GM20000 (cell line): Measurements from ENCODE around the gene ROBO1.

Experiments
- DNase-seq: peaks from one replicate; pipeline ENCODE4 v3.0.0; 2012; ENCODE audit warnings: low spot score
- TF ChIP-seq, protein P1 (sequence below): IDR thresholded peaks from 2 replicates; pipeline ENCODE4 v1.5.1; 2012; ENCODE audit warnings: mild to moderate bottlenecking, control low read depth; ENCODE audit errors: extremely low read depth, missing control alignments

The ROBO1 gene

DNA sequence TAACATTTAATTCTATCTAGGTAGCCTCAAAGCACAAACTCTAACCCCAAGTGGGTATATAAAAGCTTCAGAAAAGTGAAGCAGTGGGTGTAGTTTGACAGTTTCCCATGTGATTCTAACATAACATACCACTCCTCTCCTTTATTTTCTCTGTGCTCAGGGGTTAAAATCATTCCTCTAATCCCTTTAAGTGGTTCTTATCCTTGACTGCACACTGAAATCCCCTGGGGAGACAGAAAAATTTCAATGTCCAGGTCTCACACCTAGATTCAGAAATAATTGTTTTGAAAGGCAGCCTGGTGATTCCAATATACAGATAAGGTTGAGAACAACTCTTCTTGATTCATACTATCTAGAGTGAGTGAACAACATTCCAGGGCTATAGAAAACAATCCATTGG lies 986.4 kb downstream of the ROBO1 start:
- TF ChIP-seq, protein P1, sequence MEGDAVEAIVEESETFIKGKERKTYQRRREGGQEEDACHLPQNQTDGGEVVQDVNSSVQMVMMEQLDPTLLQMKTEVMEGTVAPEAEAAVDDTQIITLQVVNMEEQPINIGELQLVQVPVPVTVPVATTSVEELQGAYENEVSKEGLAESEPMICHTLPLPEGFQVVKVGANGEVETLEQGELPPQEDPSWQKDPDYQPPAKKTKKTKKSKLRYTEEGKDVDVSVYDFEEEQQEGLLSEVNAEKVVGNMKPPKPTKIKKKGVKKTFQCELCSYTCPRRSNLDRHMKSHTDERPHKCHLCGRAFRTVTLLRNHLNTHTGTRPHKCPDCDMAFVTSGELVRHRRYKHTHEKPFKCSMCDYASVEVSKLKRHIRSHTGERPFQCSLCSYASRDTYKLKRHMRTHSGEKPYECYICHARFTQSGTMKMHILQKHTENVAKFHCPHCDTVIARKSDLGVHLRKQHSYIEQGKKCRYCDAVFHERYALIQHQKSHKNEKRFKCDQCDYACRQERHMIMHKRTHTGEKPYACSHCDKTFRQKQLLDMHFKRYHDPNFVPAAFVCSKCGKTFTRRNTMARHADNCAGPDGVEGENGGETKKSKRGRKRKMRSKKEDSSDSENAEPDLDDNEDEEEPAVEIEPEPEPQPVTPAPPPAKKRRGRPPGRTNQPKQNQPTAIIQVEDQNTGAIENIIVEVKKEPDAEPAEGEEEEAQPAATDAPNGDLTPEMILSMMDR = no peak
- DNase-seq = no peak

DNA sequence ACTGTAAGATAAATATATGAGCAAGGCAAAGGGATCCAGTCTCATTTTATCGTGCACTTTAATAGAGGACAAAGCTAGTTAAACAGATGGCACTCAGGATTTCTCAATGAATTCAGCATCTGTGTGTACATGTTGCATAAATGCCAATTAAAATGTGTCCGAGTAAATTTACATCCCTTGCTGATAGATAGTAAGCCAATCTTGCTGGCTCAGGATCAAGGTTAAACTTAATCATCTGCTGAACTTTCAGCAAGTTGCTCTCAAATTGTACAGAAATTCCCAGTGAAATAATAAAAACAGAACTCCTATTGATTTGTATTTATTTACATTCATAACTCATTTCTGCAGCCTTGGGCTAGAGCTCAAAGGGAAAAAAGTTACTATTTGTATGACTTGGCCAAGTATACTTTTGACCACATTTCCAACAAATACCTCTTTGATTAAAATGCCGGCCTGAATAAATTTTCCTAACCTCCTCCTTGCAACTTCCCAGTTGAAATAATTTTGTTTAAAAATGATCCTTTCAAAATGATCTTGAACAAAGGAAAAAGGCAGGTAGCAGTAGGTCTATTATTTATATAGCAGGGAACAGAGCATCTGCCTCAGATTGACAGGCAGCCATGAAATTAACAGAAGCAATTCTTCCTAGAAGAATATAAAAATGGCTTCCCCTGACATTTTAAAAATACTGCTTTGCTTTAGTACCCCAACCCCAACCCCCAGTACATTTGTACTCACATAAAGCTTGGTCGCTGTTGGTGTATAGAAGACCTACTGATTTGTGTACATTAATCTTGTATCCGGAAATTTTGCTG lies 1001.9 kb downstream of the ROBO1 start:
- no peak for DNase-seq
- TF ChIP-seq, protein P1 = no peak

DNA sequence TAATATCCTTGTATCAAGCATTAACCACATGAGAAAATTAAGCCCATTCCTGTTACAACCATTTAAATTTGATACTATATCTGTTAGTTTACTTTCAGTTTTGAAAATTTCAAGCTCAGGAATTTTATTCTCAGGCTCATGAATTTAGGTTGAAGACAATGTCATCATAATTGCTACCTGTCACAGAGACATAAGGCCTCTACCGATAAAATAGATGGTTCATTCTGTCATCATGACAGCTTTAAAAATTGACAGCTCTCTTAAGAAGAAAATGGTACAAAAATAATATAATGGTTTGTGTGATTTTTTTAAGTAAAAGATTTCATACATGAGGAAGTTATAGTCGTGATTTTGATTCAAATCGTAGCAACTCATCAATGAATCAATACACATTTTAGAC lies 1003.2 kb downstream of the ROBO1 start:
- no peak for DNase-seq
- TF ChIP-seq, protein P1 = no peak

DNA sequence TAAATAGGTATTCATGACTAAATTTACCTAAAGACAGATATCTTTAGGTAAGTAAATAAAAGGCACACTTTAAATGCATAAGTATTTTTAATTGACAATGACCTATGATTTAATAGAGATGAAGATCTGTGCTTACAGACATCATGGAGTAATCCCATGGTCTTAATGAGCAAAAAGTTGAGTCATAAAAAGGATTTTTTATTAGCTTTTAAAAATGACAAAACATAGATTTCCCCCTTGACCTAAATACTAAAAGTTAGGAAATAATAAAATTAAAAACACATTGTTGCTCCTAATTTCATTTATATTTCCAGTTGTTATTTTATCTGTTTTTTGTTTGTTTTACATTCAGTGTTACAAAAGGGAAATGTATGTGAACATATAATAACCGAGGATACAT lies 1005.7 kb downstream of the ROBO1 start:
- TF ChIP-seq, protein P1 = no peak
- DNase-seq = no peak

DNA sequence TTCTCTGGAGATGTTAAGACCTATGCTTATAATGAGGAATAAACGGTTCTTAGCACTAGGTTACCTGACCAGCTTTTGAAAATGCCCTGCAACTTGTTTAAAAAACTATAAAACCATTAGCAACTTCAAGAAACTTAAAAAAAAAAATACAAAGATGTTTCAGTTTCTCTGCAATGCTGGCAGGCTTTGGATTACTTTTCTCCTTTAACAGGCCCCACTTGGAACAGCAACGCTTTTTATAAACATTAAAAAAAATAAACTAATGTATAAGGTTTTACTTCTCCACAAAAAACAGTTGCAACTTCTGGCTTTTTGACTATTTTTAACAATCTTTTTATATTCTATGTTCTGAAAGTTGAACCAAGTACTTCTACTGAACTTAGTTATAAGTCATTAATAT lies 1006.7 kb downstream of the ROBO1 start:
- TF ChIP-seq, protein P1 = no peak
- DNase-seq = no peak

DNA sequence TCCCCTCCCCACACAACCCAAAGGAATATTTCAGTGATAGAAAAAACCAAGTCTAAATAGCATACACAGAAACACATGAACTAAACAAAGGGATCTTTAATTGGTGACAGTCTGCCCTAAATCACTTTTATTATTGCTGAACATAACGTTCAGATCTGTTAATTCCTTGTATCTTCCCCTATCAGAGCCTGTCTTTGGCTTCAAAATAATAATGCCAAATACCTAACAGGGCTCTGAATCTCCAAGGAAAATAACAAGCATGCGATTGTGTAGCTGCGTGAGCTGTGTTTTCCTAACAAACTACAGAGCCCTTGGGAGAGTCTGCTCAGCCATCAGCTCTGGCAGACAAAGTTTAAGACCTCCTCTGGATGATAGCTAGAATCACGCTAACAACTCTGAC lies 1010.1 kb downstream of the ROBO1 start:
- DNase-seq = no peak
- TF ChIP-seq, protein P1 = no peak

DNA sequence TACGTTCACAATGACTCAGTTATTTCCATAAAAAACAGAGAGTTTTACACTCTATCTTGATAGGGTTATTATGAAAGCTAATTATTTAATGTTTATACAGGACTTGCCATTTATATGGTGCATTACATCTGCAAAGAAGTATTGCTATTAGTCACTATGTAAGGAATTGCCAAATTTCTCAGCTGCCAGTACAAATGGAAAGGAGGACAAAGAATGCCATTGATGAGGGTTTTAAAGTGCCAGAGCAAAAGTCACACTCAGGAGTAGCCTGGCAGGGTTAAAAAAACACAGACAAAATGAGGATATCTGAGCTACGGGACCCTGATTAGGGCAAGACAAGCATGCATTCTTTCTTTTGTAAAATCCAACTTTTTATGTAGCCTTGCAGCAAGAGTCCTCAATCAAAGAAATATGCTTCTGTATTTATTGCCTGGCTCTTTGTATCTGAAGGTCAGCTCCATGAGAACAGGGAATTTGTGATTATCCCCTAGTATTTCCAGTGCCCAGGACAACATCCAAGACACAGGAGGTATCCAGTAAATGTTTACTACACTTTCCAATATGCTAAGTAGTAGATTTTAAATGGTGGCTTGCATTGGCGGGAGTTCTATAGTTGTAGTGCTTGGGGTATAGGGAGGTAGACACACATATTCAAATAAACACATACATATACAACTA lies 1013.6 kb downstream of the ROBO1 start:
- TF ChIP-seq, protein P1 = no peak
- no peak for DNase-seq
